Kidney epithelial cell (primary cell): ENCODE measurements around the gene STIM1. TPM values are rescaled to one million over a fixed set of nuclear protein-coding genes. Genes with fewer than 3 reads are reported as not detected.

Source experiments
- DNase-seq: peaks from one replicate; pipeline ENCODE4 v3.0.0-alpha.2; 2010; ENCODE audit warnings: low read depth
- H3K27me3 ChIP-seq: 2 replicates; pipeline ENCODE4 v1.6.0; 2011; ENCODE audit warnings: low read length; ENCODE audit not compliant: control insufficient read depth, insufficient read depth
- H3K36me3 ChIP-seq: 2 replicates; pipeline ENCODE4 v1.5.1; 2011; ENCODE audit warnings: low read length; ENCODE audit not compliant: control insufficient read depth, insufficient read depth
- H3K4me3 ChIP-seq: 2 replicates; pipeline ENCODE4 v1.5.1; 2011; ENCODE audit warnings: low read depth, mild to moderate bottlenecking, control low read depth, low read length
- total RNA-seq: library from RNA; depleted of rRNA; stranded (reverse); fragments of >200 nt; gene quantifications from 2 replicates; pipeline ENCODE4 v1.2.3, GENCODE V29; 2015
- TF ChIP-seq, protein P1 (sequence below): IDR thresholded peaks from 2 replicates; pipeline ENCODE4 v1.5.1; 2011; ENCODE audit warnings: mild to moderate bottlenecking, moderate library complexity, low read length, control low read depth, inconsistent platforms; ENCODE audit not compliant: insufficient read depth, poor library complexity, severe bottlenecking

The STIM1 gene
- total RNA-seq, 1 donor from 2014 or later = 25.4 TPM

DNA sequence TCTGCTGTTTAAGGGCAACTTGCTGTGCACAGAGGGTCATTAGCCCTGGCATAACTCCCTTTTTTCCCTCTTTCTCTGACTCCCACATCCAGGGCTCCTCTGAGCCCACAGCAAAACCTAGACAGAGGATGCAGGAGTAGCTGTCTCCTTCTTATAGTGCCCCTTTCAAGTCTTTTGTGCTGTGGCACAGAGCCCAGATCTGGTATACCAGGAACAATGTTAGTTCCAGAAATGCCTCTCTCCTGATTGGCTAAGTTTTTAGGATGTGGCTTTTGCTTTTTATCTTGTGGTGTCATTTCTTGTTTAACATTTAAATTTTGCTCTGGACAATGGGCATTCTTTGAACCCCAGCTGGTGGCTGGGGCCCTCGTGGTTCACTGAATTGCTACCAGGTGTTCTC lies 213.5 kb downstream of the STIM1 start:
- H3K27me3 ChIP-seq = no peaks in the 10 kb centered on the region

DNA sequence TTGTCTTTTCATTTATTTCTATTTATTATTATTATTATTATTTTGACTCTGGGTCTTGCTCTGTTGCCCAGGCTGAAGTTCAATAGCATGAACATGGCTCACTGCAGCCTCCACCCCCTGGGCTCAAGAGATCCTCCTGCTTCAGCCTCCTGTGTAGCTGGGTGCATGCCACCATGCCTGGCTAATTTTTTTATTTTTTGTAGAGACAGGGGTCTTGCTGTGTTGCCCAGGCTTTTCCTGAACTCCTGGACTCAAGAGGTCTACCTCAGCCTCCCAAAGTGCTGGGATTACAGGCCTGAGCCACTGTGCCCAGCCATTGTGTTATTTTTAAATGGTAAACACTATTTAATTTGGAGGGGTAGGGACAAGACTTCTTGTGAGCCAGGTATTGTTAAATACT lies 215.9 kb downstream of the STIM1 start:
- H3K27me3 ChIP-seq = no peaks in the 10 kb centered on the region
- DNase-seq = no peak
- H3K36me3 ChIP-seq = no peaks in the 10 kb centered on the region
- no peak overlapping the region for H3K4me3 ChIP-seq
- TF ChIP-seq, protein P1, sequence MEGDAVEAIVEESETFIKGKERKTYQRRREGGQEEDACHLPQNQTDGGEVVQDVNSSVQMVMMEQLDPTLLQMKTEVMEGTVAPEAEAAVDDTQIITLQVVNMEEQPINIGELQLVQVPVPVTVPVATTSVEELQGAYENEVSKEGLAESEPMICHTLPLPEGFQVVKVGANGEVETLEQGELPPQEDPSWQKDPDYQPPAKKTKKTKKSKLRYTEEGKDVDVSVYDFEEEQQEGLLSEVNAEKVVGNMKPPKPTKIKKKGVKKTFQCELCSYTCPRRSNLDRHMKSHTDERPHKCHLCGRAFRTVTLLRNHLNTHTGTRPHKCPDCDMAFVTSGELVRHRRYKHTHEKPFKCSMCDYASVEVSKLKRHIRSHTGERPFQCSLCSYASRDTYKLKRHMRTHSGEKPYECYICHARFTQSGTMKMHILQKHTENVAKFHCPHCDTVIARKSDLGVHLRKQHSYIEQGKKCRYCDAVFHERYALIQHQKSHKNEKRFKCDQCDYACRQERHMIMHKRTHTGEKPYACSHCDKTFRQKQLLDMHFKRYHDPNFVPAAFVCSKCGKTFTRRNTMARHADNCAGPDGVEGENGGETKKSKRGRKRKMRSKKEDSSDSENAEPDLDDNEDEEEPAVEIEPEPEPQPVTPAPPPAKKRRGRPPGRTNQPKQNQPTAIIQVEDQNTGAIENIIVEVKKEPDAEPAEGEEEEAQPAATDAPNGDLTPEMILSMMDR = no peak

More for the DNA sequence above, 213.5 kb downstream of the STIM1 start:
- no peak for DNase-seq
- no peak overlapping the region for H3K4me3 ChIP-seq
- no peaks in the 10 kb centered on the region for H3K36me3 ChIP-seq
- TF ChIP-seq, protein P1 = no peak

DNA sequence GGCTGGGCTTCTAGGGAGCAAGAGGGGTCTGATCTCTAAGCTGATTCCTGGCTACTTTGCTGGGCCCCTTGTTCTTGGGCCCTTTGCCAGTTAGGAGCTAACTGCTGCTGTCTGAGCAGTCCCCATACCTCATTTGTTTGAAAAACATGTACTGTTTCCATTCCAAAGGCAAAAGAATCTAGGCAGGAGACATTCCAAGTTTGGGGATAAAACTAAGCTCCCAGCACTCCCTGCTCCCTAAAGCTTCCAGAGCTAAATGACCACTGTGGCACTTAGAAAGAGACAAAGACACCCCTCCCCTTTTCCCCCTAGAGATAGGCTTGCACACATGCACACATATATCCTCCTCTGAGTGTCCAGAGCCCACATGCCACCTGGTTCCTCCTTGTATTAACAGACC lies 216.4 kb downstream of the STIM1 start:
- Histone ChIP-seq H3K36me3 (no peaks in the 10 kb centered on the region), H3K4me3 (no peak overlapping the region), H3K27me3 (no peaks in the 10 kb centered on the region)
- TF ChIP-seq, protein P1 = no peak
- no peak for DNase-seq

DNA sequence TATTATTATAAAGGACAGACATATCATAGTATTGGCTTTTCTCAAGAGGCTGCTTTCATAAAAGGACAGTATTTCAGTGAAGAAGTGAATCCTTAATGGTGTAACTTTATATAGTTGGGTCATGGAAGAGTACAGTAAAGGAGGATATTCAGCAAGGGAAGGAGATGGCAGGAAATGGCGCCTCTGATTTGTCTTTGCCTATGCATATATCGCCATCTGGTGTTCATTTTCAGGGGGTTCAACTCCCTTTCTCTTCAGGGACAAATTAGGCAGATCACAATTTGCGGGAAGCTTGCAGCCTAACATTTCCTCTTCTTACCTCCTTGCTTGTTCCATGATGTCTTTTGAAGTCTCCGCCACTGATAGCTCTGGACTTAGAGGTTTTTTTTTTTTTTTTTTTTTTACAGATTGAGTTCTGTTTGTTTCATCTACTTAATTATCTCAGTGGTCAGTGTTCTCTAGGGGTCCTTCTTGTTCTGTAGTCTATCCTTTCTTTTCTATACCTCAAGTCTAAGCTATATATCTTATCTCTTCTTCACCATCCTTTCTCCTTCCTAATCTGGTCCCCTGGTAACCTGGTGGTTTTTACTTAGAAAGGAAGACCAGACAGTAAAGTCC lies 217.3 kb downstream of the STIM1 start:
- TF ChIP-seq, protein P1 = peak; percentile 79
- no peak for DNase-seq
- Histone ChIP-seq H3K36me3 (no peaks in the 10 kb centered on the region), H3K4me3 (no peak overlapping the region), H3K27me3 (no peaks in the 10 kb centered on the region)

DNA sequence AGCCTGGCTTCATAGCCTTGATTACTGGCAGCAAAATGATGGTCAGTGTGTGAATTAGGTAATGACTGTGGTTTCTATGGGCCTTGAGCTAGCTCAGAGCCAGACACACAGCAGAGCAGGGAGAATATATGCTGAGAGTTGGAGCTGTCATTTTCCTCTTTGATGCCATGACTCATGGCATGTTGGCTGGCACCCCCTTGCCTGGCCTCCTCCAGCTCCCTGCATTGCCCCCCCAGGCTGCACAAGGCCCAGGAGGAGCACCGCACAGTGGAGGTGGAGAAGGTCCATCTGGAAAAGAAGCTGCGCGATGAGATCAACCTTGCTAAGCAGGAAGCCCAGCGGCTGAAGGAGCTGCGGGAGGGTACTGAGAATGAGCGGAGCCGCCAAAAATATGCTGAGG lies 218.8 kb downstream of the STIM1 start:
- Histone ChIP-seq H3K4me3 (no peak overlapping the region), H3K27me3 (no peaks in the 10 kb centered on the region), H3K36me3 (no peaks in the 10 kb centered on the region)
- DNase-seq = no peak
- TF ChIP-seq, protein P1 = no peak

DNA sequence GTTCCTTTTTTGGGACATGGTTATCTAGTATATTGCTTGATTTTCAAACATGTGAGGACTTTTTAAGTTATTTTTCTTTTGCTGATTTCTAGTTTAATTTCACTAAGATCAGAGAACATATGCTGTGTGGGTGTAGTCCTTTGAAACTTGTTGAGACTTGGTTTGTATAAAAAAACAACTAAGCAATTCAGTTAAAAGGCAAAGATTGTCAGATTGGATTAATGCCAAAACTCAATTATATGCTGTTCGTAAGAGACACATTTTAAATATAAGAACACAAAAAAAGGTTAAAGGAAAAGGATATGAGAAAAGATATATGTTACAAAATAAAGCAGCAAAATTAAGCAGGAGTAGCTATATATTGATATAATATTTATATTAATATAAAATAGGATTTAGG lies 221.3 kb downstream of the STIM1 start:
- Histone ChIP-seq H3K36me3 (no peaks in the 10 kb centered on the region), H3K27me3 (no peaks in the 10 kb centered on the region), H3K4me3 (no peak overlapping the region)
- TF ChIP-seq, protein P1 = no peak
- DNase-seq = no peak
